ENCODE data around the gene CFAP77.
"Not testable (repeated sequence)": the region's sequence is repeated elsewhere in the genome, so short reads cannot be mapped to it uniquely, and the experiment has no call there.

Gene CFAP77

GRCh38 chr9:132547976-132548730 is 138.1 kb downstream of the CFAP77 start:
- no peak for DNase-seq (ENCODE audit: low spot score)

GRCh38 chr9:132548751-132549640 is 139.0 kb downstream of the CFAP77 start:
- no peak for DNase-seq (ENCODE audit: low spot score)

DNA sequence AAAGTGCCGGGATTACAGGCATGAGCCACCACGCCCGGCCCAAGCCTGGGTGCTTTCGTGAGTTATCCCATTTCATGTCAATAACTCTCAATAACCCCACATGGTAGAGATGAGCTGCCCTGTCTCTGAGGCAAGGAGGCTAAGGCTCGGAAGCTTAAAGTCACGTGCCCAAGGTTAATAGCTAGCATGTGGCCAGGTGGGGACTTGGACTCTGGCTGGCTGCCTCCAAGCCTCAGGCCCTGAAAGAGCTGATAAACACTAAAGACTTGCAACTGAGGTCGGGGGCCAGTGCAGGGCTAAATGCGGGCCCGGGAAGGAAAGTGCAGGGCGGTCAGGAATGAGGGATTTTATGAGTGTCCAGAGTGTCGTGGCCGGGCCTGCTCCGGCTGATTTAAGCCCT is 141.5 kb downstream of the CFAP77 start:
- DNase-seq (ENCODE audit: low spot score) = no peak

- DNase-seq (ENCODE audit: low spot score) = no peak
Measured at GRCh38 chr9:132552041-132552440, 142.0 kb downstream of the CFAP77 start.

- DNase-seq (ENCODE audit: low spot score) = no peak
Measured at GRCh38 chr9:132554755-132555154, 144.7 kb downstream of the CFAP77 start.

DNA sequence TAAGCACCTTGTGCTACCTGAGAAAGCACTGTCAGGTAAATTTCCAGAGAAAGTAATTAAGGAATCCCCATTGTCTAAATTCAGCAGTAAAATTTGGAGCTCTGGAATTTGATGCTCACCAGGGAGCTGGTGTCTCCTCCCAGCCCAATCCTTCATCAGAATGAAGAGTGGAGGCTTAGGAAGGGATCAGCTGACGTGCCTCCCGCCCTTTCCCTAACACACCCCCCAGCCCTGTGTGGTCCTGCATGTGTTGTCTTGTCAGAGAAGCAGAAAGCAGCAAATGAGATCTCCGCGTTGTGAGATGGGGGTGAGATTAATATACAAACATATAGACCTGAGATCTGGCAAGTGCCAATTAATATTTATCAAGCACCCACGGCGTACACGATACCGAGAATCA is 145.5 kb downstream of the CFAP77 start:
- DNase-seq (ENCODE audit: low spot score) = no peak

GRCh38 chr9:132556235-132556634 is 146.2 kb downstream of the CFAP77 start:
- no peak for DNase-seq (ENCODE audit: low spot score)

DNA sequence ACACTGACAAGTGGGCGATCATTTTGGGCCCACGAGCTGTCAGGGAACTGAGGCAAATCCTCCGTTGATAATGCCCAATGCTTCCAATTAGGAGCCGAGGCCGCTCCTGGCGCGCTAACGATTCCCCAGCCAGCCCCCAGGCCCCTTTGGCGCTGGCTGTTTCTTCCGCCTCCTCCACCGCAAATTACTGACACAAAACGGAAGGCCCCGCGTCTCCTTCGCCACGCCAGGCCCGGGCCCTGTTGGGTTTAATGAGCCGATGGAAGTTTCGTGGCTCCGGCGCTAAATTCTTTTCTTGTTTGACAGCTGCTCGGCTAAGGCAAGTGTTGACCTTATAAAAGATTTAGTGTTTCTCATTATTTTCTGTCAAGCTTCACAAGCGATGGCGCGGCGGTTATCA is 146.7 kb downstream of the CFAP77 start:
- no peak for DNase-seq (ENCODE audit: low spot score)

- DNase-seq (ENCODE audit: low spot score) = no peak
Measured at GRCh38 chr9:132557159-132557558, 147.1 kb downstream of the CFAP77 start.

- DNase-seq (ENCODE audit: low spot score) = no peak
Measured at GRCh38 chr9:132559711-132560110, 149.7 kb downstream of the CFAP77 start.

GRCh38 chr9:132560616-132561202 is 150.7 kb downstream of the CFAP77 start:
- no peak for DNase-seq (ENCODE audit: low spot score)

GRCh38 chr9:132562306-132562573 is 152.2 kb downstream of the CFAP77 start:
- no peak for DNase-seq (ENCODE audit: low spot score)

- no peak for DNase-seq (ENCODE audit: low spot score)
Measured at GRCh38 chr9:132564526-132564925, 154.5 kb downstream of the CFAP77 start.

DNA sequence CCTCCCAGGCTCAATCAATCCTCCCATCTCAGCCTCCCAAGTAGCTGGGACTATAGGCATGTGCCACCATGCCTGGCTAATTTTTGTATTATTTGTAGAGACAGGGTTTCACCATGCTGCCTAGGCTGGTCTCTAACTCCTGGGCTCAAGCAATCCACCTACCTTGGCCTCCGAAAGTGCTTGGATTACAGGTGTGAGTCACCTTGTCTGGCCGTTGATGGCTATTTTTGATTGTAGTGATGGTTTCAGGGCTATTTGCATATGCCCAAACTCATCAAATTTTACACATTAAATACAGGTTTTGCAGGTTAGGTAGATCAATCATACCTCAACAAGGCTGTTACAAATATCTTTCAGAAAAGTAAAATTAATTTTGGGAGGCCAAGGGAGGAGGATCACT is 158.8 kb downstream of the CFAP77 start:
- not testable (repeated sequence) for DNase-seq (ENCODE audit: low spot score)

GRCh38 chr9:132571806-132572600 is 162.0 kb downstream of the CFAP77 start:
- no peak for DNase-seq (ENCODE audit: low spot score)

GRCh38 chr9:132572921-132573320 is 162.9 kb downstream of the CFAP77 start:
- DNase-seq (ENCODE audit: low spot score) = no peak

- DNase-seq (ENCODE audit: low spot score) = peak; percentile 92
Measured at GRCh38 chr9:132575005-132575609, 165.1 kb downstream of the CFAP77 start.

DNA sequence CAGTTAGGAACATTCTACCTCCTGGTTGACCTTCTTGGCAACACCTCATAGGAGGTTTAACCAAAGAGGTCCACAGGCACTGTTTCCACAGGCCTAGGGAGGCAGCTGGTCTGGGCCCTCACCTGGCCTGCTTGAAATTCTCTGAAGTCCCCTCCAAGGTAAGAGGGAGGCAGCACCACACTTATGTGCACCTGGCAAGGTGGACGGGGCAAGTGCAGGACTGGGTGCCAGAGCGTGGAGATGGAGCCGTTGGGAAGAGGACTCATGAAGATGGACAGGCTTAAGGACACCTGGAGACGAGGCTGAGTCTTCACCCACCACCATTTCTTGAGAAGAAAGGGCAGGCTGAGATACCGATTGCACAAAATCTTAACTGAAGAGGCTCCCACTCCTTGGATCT is 165.8 kb downstream of the CFAP77 start:
- no peak for DNase-seq (ENCODE audit: low spot score)

- DNase-seq (ENCODE audit: low spot score) = no peak
Measured at GRCh38 chr9:132577119-132577518, 167.1 kb downstream of the CFAP77 start.

DNA sequence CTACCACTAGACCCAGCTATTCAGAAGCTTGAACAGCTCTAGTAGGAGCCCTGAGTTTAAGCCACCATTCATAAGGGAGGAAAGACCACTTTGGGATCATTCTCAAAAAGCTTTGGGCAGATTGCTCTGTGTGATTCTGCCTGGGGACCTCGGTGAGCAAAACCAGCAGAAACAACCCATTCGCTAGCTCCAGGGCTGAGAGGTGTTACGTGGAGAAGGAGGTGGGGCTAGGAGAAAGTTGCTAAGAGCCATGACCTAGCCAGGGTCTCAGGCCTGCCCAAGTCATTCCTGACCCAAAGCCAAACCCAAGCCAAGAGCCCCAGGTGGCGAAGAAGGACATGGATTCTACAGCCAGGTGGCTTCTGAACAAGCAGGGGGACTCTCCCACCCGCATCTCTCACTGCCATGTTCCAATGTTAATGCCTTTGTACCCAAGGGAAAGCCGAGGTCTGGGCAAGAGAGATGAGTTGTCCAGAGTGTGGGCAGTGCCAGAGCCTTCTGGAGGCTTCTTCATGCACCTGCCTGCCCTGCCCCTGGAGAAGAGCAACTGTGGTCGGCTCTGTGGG is 168.4 kb downstream of the CFAP77 start:
- DNase-seq (ENCODE audit: low spot score) = no peak

DNA sequence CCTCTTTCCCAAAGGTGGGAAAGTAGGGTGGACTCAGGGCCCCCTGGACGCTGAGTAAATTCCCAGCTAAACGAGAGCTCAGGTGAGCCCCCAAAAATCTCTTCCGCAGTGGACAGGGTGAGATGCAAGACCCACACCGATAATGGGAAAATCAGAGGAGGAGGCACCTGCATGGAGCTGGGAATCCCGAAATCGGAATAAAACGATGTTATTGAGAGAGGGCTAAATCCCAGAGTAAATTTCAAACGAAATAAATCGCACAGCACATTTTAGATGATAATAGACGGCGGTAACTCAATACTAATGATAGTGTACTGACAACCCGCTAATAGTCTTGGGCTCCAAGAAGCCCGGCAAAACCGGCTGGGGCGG is 169.4 kb downstream of the CFAP77 start:
- DNase-seq (ENCODE audit: low spot score) = no peak

All from HuH-7 (cell line).